IMR-90 (cell line): ENCODE measurements around the gene ADGRD2. TPM values are rescaled to one million over a fixed set of nuclear protein-coding genes. Genes with fewer than 3 reads are reported as not detected.

ENCODE experiments used
- ATAC-seq: fragments of 200-7000 bp; cut with Tn5 transposase; 2 replicates; pipeline ENCODE4 v1.9.1; 2020; ENCODE audit warnings: low read depth, mild to moderate bottlenecking, moderate library complexity
- BruUV-seq: library from RNA; stranded (reverse); fragments of 400-500 nt; replicated peaks from 2 replicates; lab custom pipeline; 2021; lab: Mats Ljungman, UMichigan
- CTCF ChIA-PET: fragments of 300-600 bp; formaldehyde crosslinking; extraction: SDS; loops from one replicate; lab custom pipeline; 2021; ENCODE audit warnings: antibody characterized with exemption; lab: Yijun Ruan, JAX
- POLR2A ChIA-PET: fragments of 300-600 bp; sonication (Branson Sonifier 250); formaldehyde crosslinking; loops from one replicate; lab custom pipeline; 2022; ENCODE audit warnings: antibody characterized with exemption; ENCODE audit not compliant: unreplicated experiment; lab: Charles Lee
- DNase-seq: peaks from one replicate; pipeline ENCODE4 v3.0.0; 2013
- H2AFZ ChIP-seq: replicated peaks from 2 replicates; pipeline ENCODE3; 2013; ENCODE audit warnings: low read length, mild to moderate bottlenecking; ENCODE audit not compliant: poor library complexity
- H2AK5ac ChIP-seq: 2 replicates; pipeline ENCODE4 v1.6.1; 2013; ENCODE audit warnings: low read depth, low read length, inconsistent platforms
- H2AK9ac ChIP-seq: replicated peaks from 2 replicates; pipeline ENCODE3; 2013; ENCODE audit warnings: mild to moderate bottlenecking, low read depth, low read length, moderate library complexity; ENCODE audit not compliant: poor library complexity
- H2BK120ac ChIP-seq: 2 replicates; pipeline ENCODE4 v1.6.1; 2013; ENCODE audit warnings: low read depth, low read length, inconsistent platforms
- H2BK15ac ChIP-seq: 3 replicates; pipeline ENCODE4 v1.6.1; 2013; ENCODE audit warnings: low read depth, low read length, inconsistent platforms
- H2BK20ac ChIP-seq: 2 replicates; pipeline ENCODE4 v1.6.1; 2013; ENCODE audit warnings: low read depth, mild to moderate bottlenecking, inconsistent platforms, low read length, moderate library complexity
- H2BK5ac ChIP-seq: 2 replicates; pipeline ENCODE4 v1.6.1; 2013; ENCODE audit warnings: mild to moderate bottlenecking, low read depth, low read length, inconsistent platforms; ENCODE audit not compliant: poor library complexity, severe bottlenecking
- H3K14ac ChIP-seq: replicated peaks from 2 replicates; pipeline ENCODE4 v1.6.1; 2013; ENCODE audit warnings: low read depth, low read length, inconsistent platforms
- H3K18ac ChIP-seq: 2 replicates; pipeline ENCODE4 v1.6.1; 2013; ENCODE audit warnings: low read depth, low read length, control low read depth
- H3K23ac ChIP-seq: 2 replicates; pipeline ENCODE4 v1.6.1; 2013; ENCODE audit warnings: low read depth, low read length, inconsistent platforms
- H3K27ac ChIP-seq: 2 replicates; pipeline ENCODE4 v1.5.1; 2013; ENCODE audit warnings: mild to moderate bottlenecking, control low read depth, low read length; ENCODE audit not compliant: insufficient read depth
- H3K27me3 ChIP-seq: 2 replicates; pipeline ENCODE4 v1.6.1; 2013; ENCODE audit warnings: low read length; ENCODE audit not compliant: control insufficient read depth, insufficient read depth
- H3K36me3 ChIP-seq: 2 replicates; pipeline ENCODE4 v1.6.1; 2013; ENCODE audit warnings: low read length, mixed read lengths; ENCODE audit not compliant: control insufficient read depth, insufficient read depth
- H3K4ac ChIP-seq: 2 replicates; pipeline ENCODE4 v1.6.1; 2013; ENCODE audit warnings: low read depth, low read length, inconsistent platforms
- H3K4me1 ChIP-seq: 2 replicates; pipeline ENCODE4 v1.6.1; 2013; ENCODE audit warnings: low read length, mixed read lengths; ENCODE audit not compliant: control insufficient read depth, insufficient read depth
- H3K4me2 ChIP-seq: 2 replicates; pipeline ENCODE4 v1.6.1; 2013; ENCODE audit warnings: low read depth, mild to moderate bottlenecking, control low read depth, low read length, moderate library complexity
- H3K4me3 ChIP-seq: 2 replicates; pipeline ENCODE4 v1.5.1; 2013; ENCODE audit warnings: low read depth, mild to moderate bottlenecking, control low read depth, low read length, moderate library complexity; ENCODE audit not compliant: insufficient read depth
- H3K56ac ChIP-seq: 2 replicates; pipeline ENCODE4 v1.6.1; 2013; ENCODE audit warnings: low read length, inconsistent platforms; ENCODE audit not compliant: insufficient read depth; ENCODE audit errors: extremely low read depth
- H3K79me1 ChIP-seq, 2 experiments: 2 replicates each; pipeline ENCODE4 v1.6.1; 2013; ENCODE audit warnings: low read length in 2 of 2, inconsistent platforms in 1 of 2, low read depth in 1 of 2
- H3K9ac ChIP-seq: 2 replicates; pipeline ENCODE4 v1.6.1; 2013; ENCODE audit warnings: low read depth, low read length, control low read depth
- H3K9me1 ChIP-seq: 2 replicates; pipeline ENCODE4 v1.6.1; 2013; ENCODE audit warnings: low read length, inconsistent platforms; ENCODE audit not compliant: insufficient read depth
- H3K9me3 ChIP-seq: 2 replicates; pipeline ENCODE4 v1.6.1; 2013; ENCODE audit warnings: low read length; ENCODE audit not compliant: control insufficient read depth, insufficient read depth
- H4K20me1 ChIP-seq: 2 replicates; pipeline ENCODE4 v1.6.1; 2013; ENCODE audit warnings: low read length, inconsistent platforms; ENCODE audit not compliant: insufficient read depth
- H4K5ac ChIP-seq: 2 replicates; pipeline ENCODE4 v1.6.1; 2013; ENCODE audit warnings: mild to moderate bottlenecking, low read depth, low read length, control low read depth
- H4K8ac ChIP-seq, 2 experiments: 2 replicates each; pipeline ENCODE4 v1.6.1; 2013; ENCODE audit warnings: low read depth in 2 of 2, low read length in 2 of 2, control low read depth in 1 of 2, inconsistent platforms in 1 of 2
- H4K91ac ChIP-seq: 2 replicates; pipeline ENCODE4 v1.6.1; 2013; ENCODE audit warnings: low read depth, low read length, inconsistent platforms; ENCODE audit not compliant: insufficient read depth
- WGBS, 2 experiments: methylation state at CpG; one replicate each; pipeline versions ENCODE4 v1.1.5 to v1.1.7; 2013; ENCODE audit warnings: missing lambda C conversion rate in 2 of 2; ENCODE audit not compliant: insufficient read length in 1 of 2; ENCODE audit errors: extremely low coverage in 2 of 2; 5-methylcytosine and 5-hydroxymethylcytosine counted together
- dilution Hi-C: fragments of 300-500 bp; cut with HindIII; formaldehyde crosslinking; loops from one replicate; pipeline ENCODE4 v1.14.3; 2018; ENCODE audit warnings: low sequenced_read_pairs; ENCODE audit not compliant: unreplicated experiment
- in situ Hi-C: fragments of 300-500 bp; cut with MboI; formaldehyde crosslinking; loops from 3 replicates; pipeline ENCODE4 v1.14.3; 2019; ENCODE audit warnings: low sequenced_read_pairs, inconsistent platforms, mixed read lengths
- intact Hi-C: fragments of 100-400 bp; cut with micrococcal nuclease; formaldehyde crosslinking; loops from 2 replicates; pipeline ENCODE4 v1.10.0; 2022
- polyA plus RNA-seq, 3 experiments: library from polyadenylated mRNA; depleted of rRNA; stranded (reverse); fragments of >200 nt; gene quantifications; 2 replicates each; pipeline ENCODE4 v1.2.3, GENCODE V29; 2012; ENCODE audit warnings: low replicate concordance in 1 of 3
- total RNA-seq: library from RNA; depleted of rRNA; stranded (reverse); fragments of >200 nt; gene quantifications from 2 replicates; pipeline ENCODE4 v1.2.3, GENCODE V29; 2012
- TF ChIP-seq, protein P1 (sequence below): fragments of 150-350 bp; IDR thresholded peaks from 2 replicates; pipeline ENCODE4 v1.6.1; 2016; ENCODE audit warnings: low read depth, mild to moderate bottlenecking, low read length, moderate library complexity, borderline replicate concordance
- TF ChIP-seq, protein P2 (sequence below): fragments of 150-350 bp; IDR thresholded peaks from 2 replicates; pipeline ENCODE4 v1.6.1; 2017; ENCODE audit warnings: mild to moderate bottlenecking, antibody characterized with exemption, low read length, low read depth

ADGRD2 gene
- total and polyA plus RNA-seq, 2 of the 4 experiments (the other 2 are of a cell fraction), result not detected

DNA sequence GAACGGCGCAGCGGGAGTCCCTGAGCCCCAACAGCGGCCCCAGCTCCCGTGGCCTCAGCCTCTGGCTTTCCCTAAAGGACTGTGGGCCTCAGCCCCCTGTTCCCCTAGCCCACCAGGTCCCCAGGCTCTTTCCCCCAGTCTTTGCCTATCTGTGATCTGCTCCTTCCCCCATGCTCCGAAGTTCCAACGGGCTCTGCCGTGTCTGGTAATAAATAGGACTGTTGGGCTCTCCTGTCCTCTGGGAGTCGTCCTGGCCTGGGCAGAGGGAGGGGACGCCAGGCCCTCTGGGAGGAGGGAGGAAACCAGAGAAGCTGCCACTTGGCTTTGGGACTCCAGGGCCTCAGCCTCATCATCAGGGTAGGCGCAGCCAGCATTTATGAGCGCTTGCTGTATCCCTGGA, 28.1 kb downstream of the ADGRD2 start:
- no peaks in the 10 kb centered on the region for H3K4me1 ChIP-seq
- TF ChIP-seq, protein P1, sequence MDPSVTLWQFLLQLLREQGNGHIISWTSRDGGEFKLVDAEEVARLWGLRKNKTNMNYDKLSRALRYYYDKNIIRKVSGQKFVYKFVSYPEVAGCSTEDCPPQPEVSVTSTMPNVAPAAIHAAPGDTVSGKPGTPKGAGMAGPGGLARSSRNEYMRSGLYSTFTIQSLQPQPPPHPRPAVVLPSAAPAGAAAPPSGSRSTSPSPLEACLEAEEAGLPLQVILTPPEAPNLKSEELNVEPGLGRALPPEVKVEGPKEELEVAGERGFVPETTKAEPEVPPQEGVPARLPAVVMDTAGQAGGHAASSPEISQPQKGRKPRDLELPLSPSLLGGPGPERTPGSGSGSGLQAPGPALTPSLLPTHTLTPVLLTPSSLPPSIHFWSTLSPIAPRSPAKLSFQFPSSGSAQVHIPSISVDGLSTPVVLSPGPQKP, result no peak
- TF ChIP-seq, protein P2, sequence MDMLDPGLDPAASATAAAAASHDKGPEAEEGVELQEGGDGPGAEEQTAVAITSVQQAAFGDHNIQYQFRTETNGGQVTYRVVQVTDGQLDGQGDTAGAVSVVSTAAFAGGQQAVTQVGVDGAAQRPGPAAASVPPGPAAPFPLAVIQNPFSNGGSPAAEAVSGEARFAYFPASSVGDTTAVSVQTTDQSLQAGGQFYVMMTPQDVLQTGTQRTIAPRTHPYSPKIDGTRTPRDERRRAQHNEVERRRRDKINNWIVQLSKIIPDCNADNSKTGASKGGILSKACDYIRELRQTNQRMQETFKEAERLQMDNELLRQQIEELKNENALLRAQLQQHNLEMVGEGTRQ, result no peak
- intact Hi-C loops, result no loop called here
- H2AK9ac ChIP-seq, result no peak overlapping the region
- peaks cover 79% of the 10 kb centered on the region for H3K27me3 ChIP-seq
- no peaks in the 10 kb centered on the region for H4K20me1 ChIP-seq
- no peaks in the 10 kb centered on the region for H3K79me1 ChIP-seq
- H3K23ac ChIP-seq, result no peak overlapping the region
- H3K9ac ChIP-seq, result no peak overlapping the region
- H2BK20ac ChIP-seq, result no peak overlapping the region
- no peak overlapping the region for H2BK15ac ChIP-seq
- ChIA-PET POLR2A (no interaction called here), CTCF (no interaction called here)
- H2AK5ac ChIP-seq, result no peak overlapping the region
- no peaks in the 10 kb centered on the region for H3K36me3 ChIP-seq
- no peak overlapping the region for H3K56ac ChIP-seq
- no TSS peak for BruUV-seq
- no peak overlapping the region for H3K18ac ChIP-seq
- H2BK5ac ChIP-seq, result no peak overlapping the region
- 0 out of 2 replicates have a peak, but pooled peaks cover 3% of the 10 kb centered on the region for H3K9me1 ChIP-seq
- no peak overlapping the region for H3K4me2 ChIP-seq
- in situ Hi-C loops, result no loop called here
- WGBS, 2 experiments, result 100% methylated on average over 1 of the region's 12 CpGs; no CpG with 5 or more reads in 1 of the 2 experiments
- H3K4me3 ChIP-seq, result no peak overlapping the region
- dilution Hi-C loops, result no loop called here
- H3K14ac ChIP-seq, result no peak overlapping the region
- no peak overlapping the region for H3K27ac ChIP-seq
- H4K8ac ChIP-seq, result no peak overlapping the region
- no peak overlapping the region for H4K91ac ChIP-seq
- DNase-seq, result no peak
- H3K9me3 ChIP-seq, result no peaks in the 10 kb centered on the region
- H3K4ac ChIP-seq, result no peak overlapping the region
- H2AFZ ChIP-seq, result peak overlapping the region; percentile 13
- H4K5ac ChIP-seq, result no peak overlapping the region
- H2BK120ac ChIP-seq, result no peak overlapping the region
- ATAC-seq, result no peak
